Erythroblast (primary cell): ENCODE data around the gene GRK6.

Experiments used
- GATA1 ChIP-seq: IDR thresholded peaks from 2 replicates; pipeline ENCODE4 v1.6.1; 2011; ENCODE audit warnings: low read depth, mild to moderate bottlenecking, control low read depth, low read length, moderate library complexity
- POLR2A ChIP-seq: IDR thresholded peaks from 2 replicates; pipeline ENCODE4 v1.6.1; 2011; ENCODE audit warnings: mild to moderate bottlenecking, low read length

DNA sequence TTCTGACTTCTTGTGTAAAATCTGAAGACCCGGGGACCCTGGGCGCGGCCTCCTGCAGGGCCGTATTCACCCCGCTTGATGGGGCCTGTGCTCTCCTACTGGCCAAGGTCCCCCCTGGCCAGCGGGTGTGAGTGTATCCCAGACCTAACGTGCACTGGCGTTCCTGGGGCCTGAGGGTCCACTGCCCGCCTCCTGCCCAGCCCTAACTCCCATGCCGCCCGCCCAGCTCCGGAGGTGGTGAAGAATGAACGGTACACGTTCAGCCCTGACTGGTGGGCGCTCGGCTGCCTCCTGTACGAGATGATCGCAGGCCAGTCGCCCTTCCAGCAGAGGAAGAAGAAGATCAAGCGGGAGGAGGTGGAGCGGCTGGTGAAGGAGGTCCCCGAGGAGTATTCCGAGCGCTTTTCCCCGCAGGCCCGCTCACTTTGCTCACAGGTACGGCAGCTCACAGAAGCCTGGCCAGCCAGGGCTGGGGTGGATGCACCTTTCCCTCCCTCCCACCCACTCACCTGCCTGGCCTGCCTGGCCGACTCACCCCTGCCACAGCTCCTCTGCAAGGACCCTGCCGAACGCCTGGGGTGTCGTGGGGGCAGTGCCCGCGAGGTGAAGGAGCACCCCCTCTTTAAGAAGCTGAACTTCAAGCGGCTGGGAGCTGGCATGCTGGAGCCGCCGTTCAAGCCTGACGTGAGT lies 9.5 kb downstream of the GRK6 start:
- TF ChIP-seq POLR2A: no peak
- no peak for TF ChIP-seq GATA1
